ENCODE results near the gene FAIM2.

FAIM2 gene

GRCh38 chr12:49903700-49904423 lies at the start of gene FAIM2:
Gene FAIM2, minus strand, starts transcription at chr12:49903900. Its CDS starts 108 bp downstream, at chr12:49903792.
- no peaks in the 10 kb centered on the region for H3K36me3 ChIP-seq (replicated peaks; ENCODE audit: low read depth, low read length)
- H3K27ac ChIP-seq (ENCODE audit: low read length): no peak within 1 kb of the TSS
- H4K20me1 ChIP-seq (ENCODE audit: insufficient read depth, low read length): no peaks in the 10 kb centered on the region
- H3K9me3 ChIP-seq (ENCODE audit: insufficient read depth, low read length): no peaks in the 10 kb centered on the region
- no peak within 1 kb of the TSS for H3K9ac ChIP-seq (ENCODE audit: low read length)
- peak within 1 kb of the TSS; percentile 77 for H3K4me3 ChIP-seq (ENCODE audit: low read length)
- H3K27me3 ChIP-seq (ENCODE audit: low read depth, low read length): no peaks in the 10 kb centered on the region
- 0 out of 2 replicates have a peak within 1 kb of the TSS, but pooled peaks have one; percentile 55 for H2AFZ ChIP-seq (ENCODE audit: low read depth, low read length)
- no peaks in the 10 kb centered on the region for H3K79me2 ChIP-seq (ENCODE audit: low read length)
- peaks cover 6% of the 10 kb centered on the region; the same call in 1 of the 2 replicates for H3K4me1 ChIP-seq (ENCODE audit: low read length)
- TF ChIP-seq EZH2phosphoT487 (IDR thresholded peaks at IDR 0.05; ENCODE audit: low read depth): no peak
- no peak for TF ChIP-seq CTCF (IDR thresholded peaks at IDR 0.05; ENCODE audit: low read depth, low read length)
- peak within 1 kb of the TSS; percentile 76 for H3K4me2 ChIP-seq (ENCODE audit: low read length)

- Histone ChIP-seq H3K9me3 (ENCODE audit: insufficient read depth, low read length) (no peaks in the 10 kb centered on the region), H2AFZ (ENCODE audit: low read depth, low read length) (no peak overlapping the region), H3K9ac (ENCODE audit: low read length) (no peak overlapping the region), H3K36me3 (replicated peaks; ENCODE audit: low read depth, low read length) (no peaks in the 10 kb centered on the region), H3K4me1 (ENCODE audit: low read length) (peaks cover 8% of the 10 kb centered on the region; the same call in 1 of the 2 replicates), H3K27me3 (ENCODE audit: low read depth, low read length) (peaks cover 9% of the 10 kb centered on the region; the same call in 1 of the 2 replicates), H3K27ac (ENCODE audit: low read length) (no peak overlapping the region), H4K20me1 (ENCODE audit: insufficient read depth, low read length) (no peaks in the 10 kb centered on the region), H3K4me3 (ENCODE audit: low read length) (no peak overlapping the region), H3K4me2 (ENCODE audit: low read length) (no peak overlapping the region), H3K79me2 (ENCODE audit: low read length) (no peaks in the 10 kb centered on the region)
- TF ChIP-seq CTCF (IDR thresholded peaks at IDR 0.05; ENCODE audit: low read depth, low read length): no peak
- TF ChIP-seq EZH2phosphoT487 (IDR thresholded peaks at IDR 0.05; ENCODE audit: low read depth): no peak
Observed at GRCh38 chr12:49953151-49953550, 49.5 kb upstream of the FAIM2 start.

GRCh38 chr12:49952391-49953055 lies 48.8 kb upstream of the FAIM2 start:
- Histone ChIP-seq H3K27me3 (ENCODE audit: low read depth, low read length) (peaks cover 9% of the 10 kb centered on the region; the same call in 1 of the 2 replicates), H3K4me1 (ENCODE audit: low read length) (peaks cover 8% of the 10 kb centered on the region; the same call in 1 of the 2 replicates), H3K27ac (ENCODE audit: low read length) (no peak overlapping the region)

More at GRCh38 chr12:49952391-49953055, 48.8 kb upstream of the FAIM2 start:
- no peaks in the 10 kb centered on the region for H3K79me2 ChIP-seq (ENCODE audit: low read length)
- no peaks in the 10 kb centered on the region for H3K9me3 ChIP-seq (ENCODE audit: insufficient read depth, low read length)
- no peak overlapping the region for H3K4me3 ChIP-seq (ENCODE audit: low read length)
- no peaks in the 10 kb centered on the region for H4K20me1 ChIP-seq (ENCODE audit: insufficient read depth, low read length)
- no peak overlapping the region for H2AFZ ChIP-seq (ENCODE audit: low read depth, low read length)
- H3K4me2 ChIP-seq (ENCODE audit: low read length): no peak overlapping the region
- no peaks in the 10 kb centered on the region for H3K36me3 ChIP-seq (replicated peaks; ENCODE audit: low read depth, low read length)
- H3K9ac ChIP-seq (ENCODE audit: low read length): no peak overlapping the region
- no peak for TF ChIP-seq CTCF (IDR thresholded peaks at IDR 0.05; ENCODE audit: low read depth, low read length)
- no peak for TF ChIP-seq EZH2phosphoT487 (IDR thresholded peaks at IDR 0.05; ENCODE audit: low read depth)

Data from OCI-LY3 (cell line).